Measurements from ENCODE around the gene CORO1C. TPM values are rescaled to one million over a fixed set of nuclear protein-coding genes. Genes with fewer than 3 reads are reported as not detected.

Gene CORO1C
- total RNA-seq, 2 experiments from 2014 or later: 38.5 to 41.3 TPM

GRCh38 chr12:108696996-108697290, 34.4 kb downstream of the CORO1C start:
- H3K9me3 Mint-ChIP-seq: no peaks in the 10 kb centered on the region
- no peak for DNase-seq
- H3K4me3 Mint-ChIP-seq: no peak overlapping the region
- H3K4me1 Mint-ChIP-seq: peaks cover 49% of the 10 kb centered on the region
- POLR2A ChIA-PET: no interaction called here
- peaks cover 25% of the 10 kb centered on the region for H3K36me3 Mint-ChIP-seq (ENCODE audit: low read depth)
- CTCF ChIA-PET: interaction anchor here (3.0 kb wide), 1 partner anchor 10 kb away, joined by 12 read pairs; no protein-coding TSS in a partner anchor
- no peak overlapping the region for H3K27ac Mint-ChIP-seq
- no peaks in the 10 kb centered on the region for H3K27me3 Mint-ChIP-seq

- no peaks in the 10 kb centered on the region for H3K9me3 Mint-ChIP-seq
- POLR2A ChIA-PET: no interaction called here
- H3K27ac Mint-ChIP-seq: peak overlapping the region; percentile 32
- H3K4me3 Mint-ChIP-seq: no peak overlapping the region
- peaks cover 51% of the 10 kb centered on the region for H3K4me1 Mint-ChIP-seq
- peaks cover 25% of the 10 kb centered on the region for H3K36me3 Mint-ChIP-seq (ENCODE audit: low read depth)
- peak; percentile 12 for DNase-seq
- CTCF ChIA-PET: interaction anchor here (0.6 to 3.0 kb wide), 7 partner anchors 8 to 1873 kb away, joined by 3 to 12 read pairs (median 3); no protein-coding TSS in a partner anchor
- H3K27me3 Mint-ChIP-seq: no peaks in the 10 kb centered on the region
Measured at GRCh38 chr12:108696111-108696995, 35.0 kb downstream of the CORO1C start.

GRCh38 chr12:108694812-108695278, 36.5 kb downstream of the CORO1C start:
- ChIA-PET POLR2A (no interaction called here), CTCF (interaction anchor here (1.4 to 3.0 kb wide), 2 partner anchors 8 to 9 kb away, joined by 4 to 12 read pairs; no protein-coding TSS in a partner anchor)
- no peak overlapping the region for H3K27ac Mint-ChIP-seq
- H3K4me3 Mint-ChIP-seq: no peak overlapping the region
- DNase-seq: no peak
- peaks cover 64% of the 10 kb centered on the region for H3K4me1 Mint-ChIP-seq
- peaks cover 20% of the 10 kb centered on the region for H3K36me3 Mint-ChIP-seq (ENCODE audit: low read depth)
- no peaks in the 10 kb centered on the region for H3K9me3 Mint-ChIP-seq
- H3K27me3 Mint-ChIP-seq: no peaks in the 10 kb centered on the region

- Mint-ChIP-seq H3K36me3 (ENCODE audit: low read depth) (peaks cover 14% of the 10 kb centered on the region), H3K4me1 (peaks cover 73% of the 10 kb centered on the region), H3K27me3 (no peaks in the 10 kb centered on the region), H3K27ac (peak overlapping the region; percentile 76), H3K4me3 (peak overlapping the region; percentile 6), H3K9me3 (no peaks in the 10 kb centered on the region)
- ChIA-PET POLR2A (no interaction called here), CTCF (interaction anchor here (0.9 to 1.4 kb wide), 3 partner anchors 10 to 67 kb away, joined by 3 to 4 read pairs (median 3); no protein-coding TSS in a partner anchor)
- no peak for DNase-seq
Measured at GRCh38 chr12:108693751-108694150, 37.6 kb downstream of the CORO1C start.

- H3K4me3 Mint-ChIP-seq: peak overlapping the region; percentile 6
- ChIA-PET POLR2A (no interaction called here), CTCF (interaction anchor here (0.7 to 3.5 kb wide), 5 partner anchors 9 to 66 kb away, joined by 3 to 17 read pairs (median 4); no protein-coding TSS in a partner anchor)
- H3K9me3 Mint-ChIP-seq: no peaks in the 10 kb centered on the region
- peaks cover 77% of the 10 kb centered on the region for H3K4me1 Mint-ChIP-seq
- H3K27ac Mint-ChIP-seq: peak overlapping the region; percentile 76
- H3K36me3 Mint-ChIP-seq (ENCODE audit: low read depth): peaks cover 12% of the 10 kb centered on the region
- DNase-seq: no peak
- no peaks in the 10 kb centered on the region for H3K27me3 Mint-ChIP-seq
Measured at GRCh38 chr12:108693186-108693730, 38.1 kb downstream of the CORO1C start.

GRCh38 chr12:108691998-108692808, 39.1 kb downstream of the CORO1C start:
- Mint-ChIP-seq H3K27ac (peak overlapping the region; percentile 91), H3K36me3 (ENCODE audit: low read depth) (peaks cover 7% of the 10 kb centered on the region), H3K4me1 (peaks cover 79% of the 10 kb centered on the region), H3K27me3 (no peaks in the 10 kb centered on the region), H3K4me3 (peak overlapping the region; percentile 53), H3K9me3 (no peaks in the 10 kb centered on the region)
- ChIA-PET CTCF (interaction anchor here (0.7 to 3.5 kb wide), 6 partner anchors 10 to 112 kb away, joined by 3 to 17 read pairs (median 4); no protein-coding TSS in a partner anchor), POLR2A (interaction anchor here (0.6 kb wide), 1 partner anchor 10 kb away, joined by 8 read pairs; no protein-coding TSS in a partner anchor)
- no peak for DNase-seq

- H3K36me3 Mint-ChIP-seq (ENCODE audit: low read depth): peaks cover 7% of the 10 kb centered on the region
- no peaks in the 10 kb centered on the region for H3K9me3 Mint-ChIP-seq
- H3K4me1 Mint-ChIP-seq: peaks cover 74% of the 10 kb centered on the region
- no peaks in the 10 kb centered on the region for H3K27me3 Mint-ChIP-seq
- peak overlapping the region; percentile 91 for H3K27ac Mint-ChIP-seq
- POLR2A ChIA-PET: interaction anchor here (0.6 kb wide), 1 partner anchor 10 kb away, joined by 8 read pairs; no protein-coding TSS in a partner anchor
- DNase-seq: peak; percentile 70
- CTCF ChIA-PET: interaction anchor here (1.0 to 3.5 kb wide), 9 partner anchors 10 to 113 kb away, joined by 3 to 17 read pairs (median 3); no protein-coding TSS in a partner anchor
- H3K4me3 Mint-ChIP-seq: peak overlapping the region; percentile 53
Measured at GRCh38 chr12:108691175-108691997, 39.9 kb downstream of the CORO1C start.

- Mint-ChIP-seq H3K36me3 (ENCODE audit: low read depth) (peaks cover 7% of the 10 kb centered on the region), H3K27ac (peak overlapping the region; percentile 91), H3K4me1 (peaks cover 72% of the 10 kb centered on the region), H3K9me3 (no peaks in the 10 kb centered on the region), H3K27me3 (peaks cover 3% of the 10 kb centered on the region), H3K4me3 (peak overlapping the region; percentile 53)
- ChIA-PET POLR2A (no interaction called here), CTCF (interaction anchor here (0.9 to 3.5 kb wide), 10 partner anchors 8 to 73 kb away, joined by 3 to 17 read pairs (median 4); no protein-coding TSS in a partner anchor)
- DNase-seq: no peak
Measured at GRCh38 chr12:108690542-108691174, 40.7 kb downstream of the CORO1C start.

GRCh38 chr12:108690191-108690518, 41.2 kb downstream of the CORO1C start:
- Mint-ChIP-seq H3K36me3 (ENCODE audit: low read depth) (peaks cover 4% of the 10 kb centered on the region), H3K4me1 (peaks cover 72% of the 10 kb centered on the region), H3K27me3 (peaks cover 3% of the 10 kb centered on the region), H3K4me3 (peak overlapping the region; percentile 53), H3K27ac (peak overlapping the region; percentile 91), H3K9me3 (no peaks in the 10 kb centered on the region)
- no peak for DNase-seq
- POLR2A ChIA-PET: no interaction called here
- CTCF ChIA-PET: interaction anchor here (0.9 to 3.5 kb wide), 7 partner anchors 9 to 72 kb away, joined by 3 to 17 read pairs (median 4); no protein-coding TSS in a partner anchor

- Mint-ChIP-seq H3K27ac (peak overlapping the region; percentile 91), H3K36me3 (ENCODE audit: low read depth) (no peaks in the 10 kb centered on the region), H3K4me3 (peak overlapping the region; percentile 53), H3K9me3 (no peaks in the 10 kb centered on the region), H3K27me3 (peaks cover 3% of the 10 kb centered on the region), H3K4me1 (peaks cover 70% of the 10 kb centered on the region)
- ChIA-PET CTCF (interaction anchor here (0.6 to 3.5 kb wide), 8 partner anchors 9 to 136 kb away, joined by 3 to 17 read pairs (median 4); no protein-coding TSS in a partner anchor), POLR2A (no interaction called here)
- DNase-seq: peak; percentile 36
Measured at GRCh38 chr12:108689314-108690190, 41.8 kb downstream of the CORO1C start.

Data from activated CD4-positive, alpha-beta T cell treated with anti-CD3 and anti-CD28 coated beads, Interleukin-2, amount 10 ng/mL, durations not matched to agents 7 days and 5 days (primary cell).